AML-193 (cell line): Measurements from ENCODE around the gene ARHGEF28.

ENCODE experiments used
- DNase-seq, 2 experiments: peaks; one replicate each; lab custom pipeline; 2025; lab: John Stamatoyannopoulos, UW

The ARHGEF28 gene

GRCh38 chr5:73940026-73940425 lies 314.0 kb downstream of the ARHGEF28 start:
- DNase-seq: no peak

GRCh38 chr5:73940801-73941200 lies 314.8 kb downstream of the ARHGEF28 start:
- no peak for DNase-seq

- no peak for DNase-seq
These were observed 316.8 kb downstream of the ARHGEF28 start for GRCh38 chr5:73942783-73943182.

GRCh38 chr5:73943397-73943796 lies 317.4 kb downstream of the ARHGEF28 start:
- no peak for DNase-seq

- DNase-seq: no peak
These were observed 318.6 kb downstream of the ARHGEF28 start for GRCh38 chr5:73944581-73944980.

- no peak for DNase-seq
These were observed 319.5 kb downstream of the ARHGEF28 start for GRCh38 chr5:73945505-73945904.

GRCh38 chr5:73946278-73946677 lies 320.3 kb downstream of the ARHGEF28 start:
- DNase-seq: no peak

GRCh38 chr5:73946919-73947602 lies 321.1 kb downstream of the ARHGEF28 start:
- no peak for DNase-seq

- DNase-seq: no peak
These were observed 322.1 kb downstream of the ARHGEF28 start for GRCh38 chr5:73947906-73948640.

GRCh38 chr5:73948720-73949119 lies 322.7 kb downstream of the ARHGEF28 start:
- DNase-seq: no peak

GRCh38 chr5:73950441-73950873 lies 324.5 kb downstream of the ARHGEF28 start:
- DNase-seq: no peak

- DNase-seq: no peak
These were observed 325.0 kb downstream of the ARHGEF28 start for GRCh38 chr5:73950912-73951430.

- DNase-seq: no peak
These were observed 326.9 kb downstream of the ARHGEF28 start for GRCh38 chr5:73952872-73953271.

- DNase-seq: no peak
These were observed 328.4 kb downstream of the ARHGEF28 start for GRCh38 chr5:73954381-73954780.

GRCh38 chr5:73955271-73955846 lies 329.4 kb downstream of the ARHGEF28 start:
- DNase-seq: no peak

GRCh38 chr5:73957397-73958001 lies 331.5 kb downstream of the ARHGEF28 start:
- no peak for DNase-seq

GRCh38 chr5:73958037-73958436 lies 332.0 kb downstream of the ARHGEF28 start:
- no peak for DNase-seq

- DNase-seq: no peak
These were observed 334.0 kb downstream of the ARHGEF28 start for GRCh38 chr5:73960023-73960422.

GRCh38 chr5:73960426-73960825 lies 334.4 kb downstream of the ARHGEF28 start:
- DNase-seq: no peak

- DNase-seq: no peak
These were observed 336.9 kb downstream of the ARHGEF28 start for GRCh38 chr5:73962801-73963425.

GRCh38 chr5:73964352-73964865 lies 338.4 kb downstream of the ARHGEF28 start:
- no peak for DNase-seq

- DNase-seq: no peak
These were observed 340.5 kb downstream of the ARHGEF28 start for GRCh38 chr5:73966451-73966850.
